Panc1 (cell line): ENCODE results near the gene CDKAL1.

Experiments used
- POLR2AphosphoS5 ChIP-seq: IDR thresholded peaks from 2 replicates; pipeline ENCODE4 v1.6.1; 2012; ENCODE audit warnings: mild to moderate bottlenecking, low read depth, low read length, moderate library complexity
- TF ChIP-seq, protein P1 (sequence below): fragments of 450-650 bp; IDR thresholded peaks from 2 replicates; pipeline ENCODE4 v1.5.1; 2017; ENCODE audit warnings: mild to moderate bottlenecking

DNA sequence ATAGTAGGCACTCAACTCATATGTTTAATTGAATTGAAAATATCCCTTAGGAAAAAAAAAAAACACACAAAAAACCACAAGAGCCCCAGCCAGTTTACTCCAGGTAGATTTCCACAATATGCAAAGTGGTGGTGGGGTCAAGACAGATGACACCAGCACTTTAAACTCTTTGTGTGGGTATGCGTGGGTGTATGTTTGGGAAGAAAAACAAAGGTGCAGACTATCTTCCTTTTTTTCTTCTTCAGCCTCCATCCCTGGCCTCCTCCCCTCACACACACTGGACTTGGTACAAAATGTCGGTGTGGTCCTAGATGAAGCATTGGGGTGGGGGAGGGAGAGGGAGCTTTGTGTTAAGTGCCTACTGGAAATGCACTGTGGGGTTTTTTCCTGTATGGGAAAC lies 42.2 kb upstream of the CDKAL1 start:
- TF ChIP-seq, protein P1, sequence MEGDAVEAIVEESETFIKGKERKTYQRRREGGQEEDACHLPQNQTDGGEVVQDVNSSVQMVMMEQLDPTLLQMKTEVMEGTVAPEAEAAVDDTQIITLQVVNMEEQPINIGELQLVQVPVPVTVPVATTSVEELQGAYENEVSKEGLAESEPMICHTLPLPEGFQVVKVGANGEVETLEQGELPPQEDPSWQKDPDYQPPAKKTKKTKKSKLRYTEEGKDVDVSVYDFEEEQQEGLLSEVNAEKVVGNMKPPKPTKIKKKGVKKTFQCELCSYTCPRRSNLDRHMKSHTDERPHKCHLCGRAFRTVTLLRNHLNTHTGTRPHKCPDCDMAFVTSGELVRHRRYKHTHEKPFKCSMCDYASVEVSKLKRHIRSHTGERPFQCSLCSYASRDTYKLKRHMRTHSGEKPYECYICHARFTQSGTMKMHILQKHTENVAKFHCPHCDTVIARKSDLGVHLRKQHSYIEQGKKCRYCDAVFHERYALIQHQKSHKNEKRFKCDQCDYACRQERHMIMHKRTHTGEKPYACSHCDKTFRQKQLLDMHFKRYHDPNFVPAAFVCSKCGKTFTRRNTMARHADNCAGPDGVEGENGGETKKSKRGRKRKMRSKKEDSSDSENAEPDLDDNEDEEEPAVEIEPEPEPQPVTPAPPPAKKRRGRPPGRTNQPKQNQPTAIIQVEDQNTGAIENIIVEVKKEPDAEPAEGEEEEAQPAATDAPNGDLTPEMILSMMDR: no peak
- TF ChIP-seq POLR2AphosphoS5: no peak
